Effector memory CD4-positive, alpha-beta T cell (primary cell): ENCODE data around the gene ABCA4.

Experiments used
- DNase-seq, 3 donors: peaks; one replicate each; pipeline ENCODE4 v3.0.0-alpha.2; 2020
- H3K27ac ChIP-seq: 2 replicates; pipeline ENCODE4 v1.7.0; 2013; ENCODE audit warnings: mild to moderate bottlenecking, low read length, moderate library complexity; ENCODE audit not compliant: insufficient read depth, poor library complexity, severe bottlenecking
- H3K27me3 ChIP-seq: replicated peaks from 2 replicates; pipeline ENCODE4 v1.7.0; 2013; ENCODE audit warnings: mild to moderate bottlenecking, low read length; ENCODE audit not compliant: insufficient read depth, control insufficient read depth, poor library complexity, severe bottlenecking
- H3K36me3 ChIP-seq: 2 replicates; pipeline ENCODE4 v1.7.0; 2013; ENCODE audit warnings: mild to moderate bottlenecking, low read length, moderate library complexity; ENCODE audit not compliant: control insufficient read depth, insufficient read depth
- H3K4me1 ChIP-seq: 2 replicates; pipeline ENCODE4 v1.7.0; 2013; ENCODE audit warnings: low read length, mild to moderate bottlenecking; ENCODE audit not compliant: control insufficient read depth, insufficient read depth, poor library complexity, severe bottlenecking
- H3K4me3 ChIP-seq: 2 replicates; pipeline ENCODE4 v1.7.0; 2013; ENCODE audit warnings: low read length, low read depth, mild to moderate bottlenecking; ENCODE audit not compliant: insufficient read depth, poor library complexity, severe bottlenecking
- H3K9me3 ChIP-seq: 2 replicates; pipeline ENCODE4 v1.7.0; 2013; ENCODE audit warnings: mild to moderate bottlenecking, low read length, moderate library complexity; ENCODE audit not compliant: control insufficient read depth

Gene ABCA4

DNA sequence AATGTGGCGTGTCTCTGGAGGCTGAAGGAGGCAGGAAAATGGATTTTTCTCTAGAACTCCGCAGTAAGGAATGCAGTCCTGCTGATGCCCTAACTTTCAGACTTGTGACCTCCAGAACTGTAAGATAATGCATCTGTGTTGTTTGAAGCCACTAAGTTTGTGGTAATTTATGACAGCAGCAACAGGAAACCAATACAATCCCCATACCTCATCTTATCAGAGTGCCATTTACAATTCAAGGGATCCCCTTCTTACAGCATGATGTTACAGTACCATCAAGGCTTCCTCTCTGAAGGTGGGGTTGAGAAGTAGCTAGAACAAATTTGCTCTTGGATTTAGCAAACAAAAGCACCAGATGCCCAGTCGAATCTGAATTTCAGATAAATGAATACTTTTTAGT is 21.6 kb downstream of the ABCA4 start:
- Histone ChIP-seq H3K27ac (no peak overlapping the region), H3K4me3 (no peak overlapping the region), H3K27me3 (no peaks in the 10 kb centered on the region), H3K4me1 (no peaks in the 10 kb centered on the region), H3K9me3 (no peaks in the 10 kb centered on the region), H3K36me3 (no peaks in the 10 kb centered on the region)
- no peak for DNase-seq

DNA sequence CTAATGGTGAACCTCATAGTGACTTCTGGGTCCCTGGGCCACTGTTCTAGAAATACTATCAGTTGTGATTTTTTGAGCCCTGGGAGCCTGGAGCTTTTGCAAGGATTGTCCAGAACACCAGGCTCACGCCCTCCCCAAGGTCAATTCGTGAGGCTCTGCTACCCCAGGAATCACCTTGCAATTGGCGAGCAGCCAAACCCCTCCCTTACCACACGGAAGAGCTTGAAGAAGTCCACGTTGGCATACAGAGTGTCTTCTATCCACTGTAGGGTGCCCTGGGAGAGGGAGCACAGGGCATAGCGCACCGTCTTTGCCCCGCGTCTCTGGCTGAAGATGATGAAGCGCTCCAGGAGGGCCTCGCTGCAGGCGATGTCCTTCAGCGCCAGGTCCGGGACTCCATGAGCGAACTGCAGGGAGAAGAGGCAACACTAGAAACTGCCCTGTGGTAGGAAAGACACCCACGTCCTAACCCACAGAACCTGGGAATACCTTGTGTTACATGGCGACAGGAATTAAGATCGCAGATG is 22.3 kb downstream of the ABCA4 start:
- Histone ChIP-seq H3K36me3 (no peaks in the 10 kb centered on the region), H3K27me3 (no peaks in the 10 kb centered on the region), H3K4me3 (no peak overlapping the region), H3K9me3 (no peaks in the 10 kb centered on the region), H3K4me1 (no peaks in the 10 kb centered on the region), H3K27ac (no peak overlapping the region)
- no peak for DNase-seq

DNA sequence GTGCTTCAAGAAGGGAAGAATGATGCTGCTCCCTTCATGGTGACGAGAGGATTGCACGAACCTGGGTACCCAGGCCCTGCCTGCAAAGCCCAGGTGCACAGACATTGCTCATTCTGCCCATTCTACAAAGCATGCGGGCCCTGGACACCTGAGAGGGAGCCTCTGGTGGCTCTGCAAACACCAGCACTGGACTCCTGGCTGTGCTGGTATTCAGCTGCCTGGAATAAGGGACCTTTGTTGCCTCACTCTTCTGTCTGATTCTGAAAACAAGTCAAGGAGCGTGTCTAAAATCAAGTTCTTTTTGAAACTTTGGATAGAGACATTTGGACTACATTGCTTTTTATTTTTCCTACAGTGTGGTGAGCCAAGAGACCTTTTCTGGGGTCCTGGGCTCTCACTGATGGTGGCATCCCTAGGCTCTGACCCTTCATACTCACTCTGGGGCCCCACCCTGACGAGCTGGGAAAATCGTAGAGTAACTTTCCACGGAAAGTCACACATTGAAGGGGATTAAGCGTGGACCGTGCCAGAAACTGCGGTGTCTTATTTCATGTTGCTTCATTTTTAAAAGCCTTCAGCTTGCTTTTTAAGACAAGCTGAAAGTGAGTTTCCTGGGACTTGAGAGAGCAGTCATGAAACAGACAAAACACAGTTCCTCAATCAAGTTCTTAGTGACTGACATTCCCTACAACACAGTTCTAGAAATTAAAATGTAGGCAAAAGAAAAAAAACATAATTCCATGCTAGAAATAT is 24.0 kb downstream of the ABCA4 start:
- H3K27me3 ChIP-seq: no peaks in the 10 kb centered on the region
- H3K4me3 ChIP-seq: no peak overlapping the region
- no peaks in the 10 kb centered on the region for H3K36me3 ChIP-seq
- H3K4me1 ChIP-seq: no peaks in the 10 kb centered on the region
- H3K9me3 ChIP-seq: no peaks in the 10 kb centered on the region
- no peak overlapping the region for H3K27ac ChIP-seq
- no peak for DNase-seq

DNA sequence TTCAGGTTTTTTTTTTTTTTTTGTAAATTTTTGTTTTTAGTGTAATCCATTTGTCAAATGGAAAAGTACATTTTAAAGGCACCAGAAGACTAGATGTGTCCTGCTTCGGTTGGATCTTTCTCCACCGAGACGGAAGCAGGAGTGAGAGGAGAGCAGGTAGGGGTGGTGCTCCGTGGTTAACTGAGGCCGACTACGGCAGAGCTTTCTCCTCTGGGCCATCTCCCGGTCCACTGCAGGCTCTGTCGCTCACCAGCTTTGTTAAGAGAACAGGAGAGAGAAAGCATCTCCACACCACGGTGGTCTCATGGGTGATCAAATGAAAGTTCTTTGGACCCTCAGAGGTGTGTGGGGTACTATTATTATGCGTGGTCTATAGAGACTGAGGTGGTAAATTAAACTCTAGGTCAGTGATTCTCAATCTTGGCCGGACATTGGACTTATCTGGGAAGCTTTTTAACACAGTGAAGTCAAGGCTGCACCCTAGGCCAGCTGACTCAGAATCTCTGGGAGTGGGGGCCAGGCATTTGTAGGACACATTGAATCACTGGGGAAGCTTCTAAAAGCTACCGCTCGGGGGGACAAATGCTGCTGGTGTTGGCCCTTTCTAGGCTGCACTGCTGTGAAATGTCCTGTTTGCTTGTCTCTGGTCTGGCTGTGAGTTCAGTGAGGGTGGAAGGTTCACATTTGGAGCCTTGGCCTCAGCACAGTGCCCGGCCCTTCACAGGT is 25.0 kb downstream of the ABCA4 start:
- Histone ChIP-seq H3K27me3 (no peaks in the 10 kb centered on the region), H3K4me3 (no peak overlapping the region), H3K27ac (no peak overlapping the region), H3K9me3 (no peaks in the 10 kb centered on the region), H3K4me1 (no peaks in the 10 kb centered on the region), H3K36me3 (no peaks in the 10 kb centered on the region)
- no peak for DNase-seq

DNA sequence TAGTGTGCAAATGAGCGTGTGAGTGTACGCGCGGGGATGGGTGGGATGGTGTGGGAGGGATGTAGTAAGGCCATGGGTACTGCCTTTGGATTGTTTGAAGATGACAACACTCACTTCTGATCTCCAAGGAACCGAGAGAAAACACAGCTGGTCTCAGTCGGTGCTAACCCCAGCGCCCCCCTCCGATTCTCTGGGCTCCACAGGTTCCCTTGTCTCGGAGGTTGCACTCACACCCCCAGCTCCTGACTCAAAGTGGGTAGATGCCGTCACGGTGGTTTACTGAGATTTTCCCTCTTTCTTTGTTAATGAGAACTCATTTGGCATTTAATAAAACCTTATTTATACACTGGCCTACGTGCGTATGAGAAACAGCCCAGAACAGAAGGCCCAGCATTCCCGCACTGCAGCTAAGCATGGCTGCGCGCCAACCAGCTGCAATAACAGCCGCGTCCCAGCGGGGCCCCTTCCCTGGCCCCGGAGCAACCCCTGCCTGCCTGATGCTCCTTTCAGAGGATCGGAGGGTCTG is 25.8 kb downstream of the ABCA4 start:
- Histone ChIP-seq H3K36me3 (no peaks in the 10 kb centered on the region), H3K27me3 (no peaks in the 10 kb centered on the region), H3K4me1 (no peaks in the 10 kb centered on the region), H3K4me3 (no peak overlapping the region), H3K27ac (no peak overlapping the region), H3K9me3 (no peaks in the 10 kb centered on the region)
- no peak for DNase-seq

DNA sequence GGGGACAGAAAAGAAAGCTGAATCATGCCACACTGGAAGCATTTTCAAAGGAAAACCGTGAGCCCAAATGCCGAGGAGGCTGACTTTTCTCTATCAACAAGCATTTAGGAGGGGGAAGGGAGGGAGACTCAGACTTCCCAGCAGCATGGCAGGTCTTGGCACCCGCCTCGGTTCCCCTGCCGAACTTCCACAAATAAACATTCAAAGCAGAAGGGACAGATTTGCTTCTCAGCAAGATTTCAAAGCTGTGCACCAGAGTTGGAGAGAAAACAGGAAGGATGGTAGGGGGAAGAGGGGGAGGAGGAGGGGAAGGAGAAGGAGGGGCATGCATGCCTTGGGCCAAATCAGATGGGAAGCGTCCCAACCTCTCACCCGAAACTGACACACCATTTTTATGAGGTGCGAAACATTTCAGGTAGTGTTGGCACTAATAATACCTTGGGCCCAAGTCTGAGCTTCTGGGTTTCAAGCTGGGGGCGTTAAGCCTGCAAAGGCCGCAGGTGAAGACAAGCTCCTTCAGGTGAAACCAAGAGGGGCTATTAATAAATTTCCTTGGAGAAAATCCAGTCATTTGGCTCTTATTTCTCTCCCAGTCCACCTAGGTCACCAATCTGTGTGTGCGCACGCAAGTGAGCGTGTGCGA is 26.4 kb downstream of the ABCA4 start:
- Histone ChIP-seq H3K4me1 (no peaks in the 10 kb centered on the region), H3K9me3 (no peaks in the 10 kb centered on the region), H3K36me3 (no peaks in the 10 kb centered on the region), H3K27me3 (no peaks in the 10 kb centered on the region), H3K4me3 (no peak overlapping the region), H3K27ac (no peak overlapping the region)
- no peak for DNase-seq

DNA sequence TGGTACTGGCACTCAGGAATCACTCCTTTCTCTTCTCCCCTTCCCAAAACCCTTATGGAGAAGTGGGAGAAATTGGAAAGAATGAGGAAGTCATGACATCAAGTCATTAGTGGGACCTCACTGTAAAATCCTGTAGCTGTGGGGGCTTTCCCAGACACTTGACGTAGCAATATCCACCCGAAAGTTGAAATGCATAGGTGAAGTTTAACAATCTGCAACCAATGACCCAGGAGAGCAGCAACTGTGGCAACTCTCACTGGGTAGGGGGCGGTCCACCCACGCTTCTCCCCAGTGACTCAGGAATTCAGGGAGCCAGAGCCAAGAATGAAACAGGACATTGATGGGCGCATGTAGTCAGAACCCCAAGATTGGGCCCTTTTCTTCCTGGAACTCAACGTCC is 27.0 kb downstream of the ABCA4 start:
- H3K4me3 ChIP-seq: no peak overlapping the region
- no peaks in the 10 kb centered on the region for H3K36me3 ChIP-seq
- H3K9me3 ChIP-seq: no peaks in the 10 kb centered on the region
- no peaks in the 10 kb centered on the region for H3K27me3 ChIP-seq
- no peaks in the 10 kb centered on the region for H3K4me1 ChIP-seq
- no peak for DNase-seq
- H3K27ac ChIP-seq: no peak overlapping the region

- Histone ChIP-seq H3K4me3 (no peak overlapping the region), H3K36me3 (no peaks in the 10 kb centered on the region), H3K27ac (no peak overlapping the region), H3K27me3 (no peaks in the 10 kb centered on the region), H3K9me3 (no peaks in the 10 kb centered on the region), H3K4me1 (no peaks in the 10 kb centered on the region)
- no peak for DNase-seq
Measured at GRCh38 chr1:94093396-94093795, 27.6 kb downstream of the ABCA4 start.

- H3K27me3 ChIP-seq: no peaks in the 10 kb centered on the region
- no peaks in the 10 kb centered on the region for H3K4me1 ChIP-seq
- no peak for DNase-seq
- no peak overlapping the region for H3K4me3 ChIP-seq
- H3K36me3 ChIP-seq: no peaks in the 10 kb centered on the region
- no peaks in the 10 kb centered on the region for H3K9me3 ChIP-seq
- no peak overlapping the region for H3K27ac ChIP-seq
Measured at GRCh38 chr1:94092210-94092613, 28.7 kb downstream of the ABCA4 start.

DNA sequence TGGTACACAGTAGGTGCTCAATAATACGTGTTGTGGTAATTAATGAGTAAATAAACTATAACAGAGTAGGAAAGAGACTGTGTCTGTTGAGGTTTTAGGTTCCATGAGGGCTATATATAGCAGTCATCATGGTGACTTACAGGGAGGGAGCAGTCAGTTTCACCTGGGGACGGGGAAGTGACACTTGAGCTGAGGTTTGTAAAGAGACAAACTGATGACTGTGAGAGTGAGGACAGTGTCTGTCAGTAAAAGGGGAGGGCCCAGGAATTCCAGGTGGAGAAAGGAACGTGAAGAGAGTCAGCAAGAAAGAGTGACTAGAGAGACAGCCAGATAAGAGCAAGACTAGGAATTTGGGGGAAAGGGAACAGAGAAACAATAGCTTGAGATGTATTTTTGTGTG is 30.2 kb downstream of the ABCA4 start:
- no peak overlapping the region for H3K4me3 ChIP-seq
- H3K27ac ChIP-seq: no peak overlapping the region
- no peaks in the 10 kb centered on the region for H3K9me3 ChIP-seq
- no peaks in the 10 kb centered on the region for H3K27me3 ChIP-seq
- H3K4me1 ChIP-seq: no peaks in the 10 kb centered on the region
- DNase-seq: no peak
- H3K36me3 ChIP-seq: no peaks in the 10 kb centered on the region
